Central memory CD8-positive, alpha-beta T cell (primary cell): ENCODE results near the gene TRIO.

Experiments used
- ATAC-seq: fragments of 150-1000 bp; cut with Tn5 transposase; replicated peaks from 2 replicates; pipeline ENCODE4 v1.10.0; 2022; ENCODE audit warnings: mild to moderate bottlenecking, moderate FRiP score, moderate number of reproducible peaks; ENCODE audit not compliant: poor library complexity, severe bottlenecking; ENCODE audit errors: extremely low read depth
- DNase-seq, 2 donors: peaks; one replicate each; pipeline ENCODE4 v3.0.0; 2021; ENCODE audit warnings: low spot score in 2 of 2
- H3K27ac Mint-ChIP-seq: one replicate; pipeline ENCODE4 v1.8.0; 2022; ENCODE audit warnings: low read depth, mild to moderate bottlenecking, moderate library complexity, mixed read lengths
- H3K27me3 Mint-ChIP-seq: one replicate; pipeline ENCODE4 v1.8.0; 2022; ENCODE audit warnings: mixed read lengths
- H3K36me3 Mint-ChIP-seq: one replicate; pipeline ENCODE4 v1.8.0; 2022; ENCODE audit warnings: mild to moderate bottlenecking, moderate library complexity, mixed read lengths; ENCODE audit not compliant: insufficient read depth
- H3K4me1 Mint-ChIP-seq: one replicate; pipeline ENCODE4 v1.8.0; 2022; ENCODE audit warnings: mixed read lengths
- H3K4me3 Mint-ChIP-seq: one replicate; pipeline ENCODE4 v1.8.0; 2022; ENCODE audit warnings: mild to moderate bottlenecking, moderate library complexity, mixed read lengths
- H3K9me3 Mint-ChIP-seq: one replicate; pipeline ENCODE4 v1.8.0; 2022; ENCODE audit warnings: mixed read lengths

The TRIO gene

GRCh38 chr5:14143841-14144585 is 871 bp downstream of the TRIO start:
- Mint-ChIP-seq H3K27me3 (peaks cover 34% of the 10 kb centered on the region), H3K9me3 (no peaks in the 10 kb centered on the region), H3K36me3 (peaks cover 3% of the 10 kb centered on the region), H3K4me1 (peaks cover 15% of the 10 kb centered on the region), H3K4me3 (peak overlapping the region; percentile 77), H3K27ac (peak overlapping the region; percentile 62)
- ATAC-seq (no peak), DNase-seq (peak in 1 of 2 donors; percentile 17)

- Mint-ChIP-seq H3K9me3 (no peaks in the 10 kb centered on the region), H3K36me3 (peaks cover 3% of the 10 kb centered on the region), H3K27me3 (peaks cover 34% of the 10 kb centered on the region), H3K27ac (peak overlapping the region; percentile 62), H3K4me3 (peak overlapping the region; percentile 77), H3K4me1 (peaks cover 15% of the 10 kb centered on the region)
- ATAC-seq (peak; percentile 65), DNase-seq (peak; percentile 18 to 33)
Measured at GRCh38 chr5:14144586-14145434, 1.7 kb downstream of the TRIO start.

GRCh38 chr5:14145435-14146334 is 2.5 kb downstream of the TRIO start:
- Mint-ChIP-seq H3K4me3 (peak overlapping the region; percentile 77), H3K36me3 (peaks cover 3% of the 10 kb centered on the region), H3K27ac (peak overlapping the region; percentile 42), H3K4me1 (peaks cover 15% of the 10 kb centered on the region), H3K9me3 (no peaks in the 10 kb centered on the region), H3K27me3 (peaks cover 37% of the 10 kb centered on the region)
- DNase-seq: no peak
- no peak for ATAC-seq

- H3K4me1 Mint-ChIP-seq: peaks cover 15% of the 10 kb centered on the region
- H3K4me3 Mint-ChIP-seq: no peak overlapping the region
Measured at GRCh38 chr5:14146725-14147124, 3.6 kb downstream of the TRIO start.

DNA sequence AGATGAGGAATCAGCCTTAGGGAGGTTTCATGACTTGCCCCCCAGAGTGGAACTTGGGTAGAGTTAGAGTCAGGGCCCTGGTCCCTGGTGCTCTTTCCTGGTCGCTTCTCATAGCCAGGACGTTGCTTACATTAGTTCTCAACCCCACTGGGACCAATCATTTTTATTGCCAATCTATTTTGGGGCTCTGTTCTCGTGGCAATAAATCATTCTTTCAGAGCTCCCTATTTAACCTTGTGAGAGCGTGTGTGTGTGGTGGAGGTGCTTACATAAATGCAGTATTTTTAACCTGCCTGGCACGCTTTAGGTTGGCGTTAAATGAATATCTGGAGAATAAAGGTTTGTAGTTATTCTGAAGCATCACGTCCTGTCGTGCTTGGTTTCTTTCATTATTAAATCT is 4.1 kb downstream of the TRIO start:
- DNase-seq: no peak
- peaks cover 3% of the 10 kb centered on the region for H3K36me3 Mint-ChIP-seq
- H3K9me3 Mint-ChIP-seq: no peaks in the 10 kb centered on the region
- no peak for ATAC-seq
- peaks cover 22% of the 10 kb centered on the region for H3K27me3 Mint-ChIP-seq
- no peak overlapping the region for H3K4me3 Mint-ChIP-seq
- no peak overlapping the region for H3K27ac Mint-ChIP-seq
- peaks cover 13% of the 10 kb centered on the region for H3K4me1 Mint-ChIP-seq

More at GRCh38 chr5:14146725-14147124, 3.6 kb downstream of the TRIO start:
- peaks cover 27% of the 10 kb centered on the region for H3K27me3 Mint-ChIP-seq
- H3K27ac Mint-ChIP-seq: no peak overlapping the region
- DNase-seq: no peak
- H3K9me3 Mint-ChIP-seq: no peaks in the 10 kb centered on the region
- peaks cover 3% of the 10 kb centered on the region for H3K36me3 Mint-ChIP-seq
- ATAC-seq: no peak

DNA sequence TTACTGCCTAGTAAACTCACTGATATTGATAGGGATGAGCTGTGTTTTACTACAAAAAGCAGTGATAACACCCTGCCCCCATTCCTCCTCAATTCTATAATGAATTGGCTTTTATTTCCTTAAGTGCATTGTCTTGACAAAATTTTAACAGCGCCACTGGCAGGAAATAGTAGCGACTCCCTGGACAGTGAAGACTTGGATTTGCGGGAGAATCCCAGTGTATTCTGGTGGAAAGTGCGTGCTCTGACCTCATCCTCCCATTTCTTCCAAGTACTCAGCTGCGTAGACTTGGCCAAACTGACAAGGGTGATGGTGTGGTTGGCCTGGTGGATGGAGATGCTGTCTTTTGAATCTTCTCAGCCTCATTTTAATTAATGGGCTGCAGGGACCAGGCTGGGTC is 5.3 kb downstream of the TRIO start:
- H3K9me3 Mint-ChIP-seq: no peaks in the 10 kb centered on the region
- H3K4me1 Mint-ChIP-seq: peaks cover 9% of the 10 kb centered on the region
- H3K27ac Mint-ChIP-seq: no peak overlapping the region
- peaks cover 2% of the 10 kb centered on the region for H3K36me3 Mint-ChIP-seq
- DNase-seq (no peak), ATAC-seq (no peak)
- H3K27me3 Mint-ChIP-seq: peaks cover 27% of the 10 kb centered on the region
- H3K4me3 Mint-ChIP-seq: no peak overlapping the region

- Mint-ChIP-seq H3K4me3 (no peak overlapping the region), H3K27me3 (peaks cover 33% of the 10 kb centered on the region), H3K27ac (no peak overlapping the region), H3K9me3 (no peaks in the 10 kb centered on the region), H3K4me1 (peaks cover 8% of the 10 kb centered on the region), H3K36me3 (peaks cover 2% of the 10 kb centered on the region)
- ATAC-seq (no peak), DNase-seq (no peak)
Measured at GRCh38 chr5:14148890-14149671, 5.9 kb downstream of the TRIO start.

- H3K9me3 Mint-ChIP-seq: no peaks in the 10 kb centered on the region
- H3K36me3 Mint-ChIP-seq: peaks cover 2% of the 10 kb centered on the region
- H3K27me3 Mint-ChIP-seq: peaks cover 38% of the 10 kb centered on the region
- H3K4me3 Mint-ChIP-seq: no peak overlapping the region
- DNase-seq: no peak
- ATAC-seq: no peak
- H3K27ac Mint-ChIP-seq: no peak overlapping the region
- H3K4me1 Mint-ChIP-seq: peaks cover 5% of the 10 kb centered on the region
Measured at GRCh38 chr5:14149672-14150274, 6.6 kb downstream of the TRIO start.

DNA sequence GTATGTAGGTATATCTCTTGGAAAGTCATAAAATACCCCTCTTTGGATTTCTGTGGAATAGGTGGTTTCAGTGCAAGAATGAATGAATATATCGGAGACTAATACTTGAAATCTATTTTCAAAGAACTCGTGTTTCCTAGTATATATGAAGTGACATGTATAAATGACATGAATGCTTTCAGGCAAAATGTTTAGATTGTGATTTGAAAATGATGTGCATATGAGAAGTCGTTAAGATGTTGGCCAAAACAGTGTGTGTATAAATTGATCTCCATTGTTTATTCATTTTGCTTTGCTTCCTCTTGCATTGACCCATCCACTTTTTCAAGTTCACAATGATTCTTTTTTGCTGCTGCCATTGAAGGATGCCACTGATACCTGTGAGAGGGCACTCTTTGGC is 8.3 kb downstream of the TRIO start:
- H3K27me3 Mint-ChIP-seq: peaks cover 38% of the 10 kb centered on the region
- no peaks in the 10 kb centered on the region for H3K9me3 Mint-ChIP-seq
- no peaks in the 10 kb centered on the region for H3K4me1 Mint-ChIP-seq
- H3K4me3 Mint-ChIP-seq: no peak overlapping the region
- ATAC-seq (no peak), DNase-seq (no peak)
- H3K27ac Mint-ChIP-seq: no peak overlapping the region
- H3K36me3 Mint-ChIP-seq: no peaks in the 10 kb centered on the region

- Mint-ChIP-seq H3K9me3 (no peaks in the 10 kb centered on the region), H3K4me3 (no peak overlapping the region), H3K27me3 (peaks cover 38% of the 10 kb centered on the region), H3K4me1 (no peaks in the 10 kb centered on the region), H3K27ac (no peak overlapping the region), H3K36me3 (no peaks in the 10 kb centered on the region)
- no peak for ATAC-seq
- DNase-seq: no peak
Measured at GRCh38 chr5:14153071-14153864, 10.1 kb downstream of the TRIO start.
